GM23248 (cell line): ENCODE results near the gene SMYD3.

Experiments used
- EZH2 ChIP-seq: fragments of 200-600 bp; sonication (generic); IDR thresholded peaks from 2 replicates; pipeline ENCODE4 v1.6.1; 2018; ENCODE audit warnings: antibody characterized with exemption, mild to moderate bottlenecking; ENCODE audit not compliant: insufficient read depth, poor library complexity, severe bottlenecking
- EZH2phosphoT487 ChIP-seq: fragments of 200-600 bp; sonication (generic); IDR thresholded peaks from 2 replicates; pipeline ENCODE4 v1.6.1; 2018; ENCODE audit warnings: antibody characterized with exemption, moderate library complexity, mild to moderate bottlenecking, low read depth; ENCODE audit not compliant: insufficient read depth

DNA sequence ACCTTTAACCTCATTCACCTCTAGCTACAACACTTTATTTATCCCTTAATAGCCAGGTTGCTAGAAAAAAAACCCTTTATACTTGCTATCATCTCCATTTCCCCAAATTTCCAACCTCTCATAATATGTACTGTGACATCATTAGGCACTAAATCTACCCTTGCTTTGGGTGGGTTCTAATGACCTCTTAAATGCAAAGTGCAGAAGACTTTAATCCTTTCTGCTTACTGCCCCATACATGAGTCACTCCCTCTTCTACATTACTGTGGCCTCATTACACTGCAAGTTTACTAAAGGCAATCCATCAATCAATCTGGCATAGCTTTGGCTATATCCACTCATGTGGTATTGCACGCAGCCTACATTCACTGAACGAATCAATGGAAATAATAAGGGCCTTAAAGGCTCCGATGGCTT, 353.3 kb downstream of the SMYD3 start:
- TF ChIP-seq EZH2phosphoT487 (no peak), EZH2 (no peak)
